RWPE2 (cell line): ENCODE data around the gene CEP55.

Experiments used
- ATAC-seq: fragments of 200-7000 bp; cut with Tn5 transposase; 3 replicates; pipeline ENCODE4 v1.9.1; 2021; ENCODE audit warnings: low read depth
- DNase-seq: peaks from one replicate; pipeline ENCODE4 v3.0.0-alpha.2; 2020; ENCODE audit warnings: low spot score
- H3K27ac ChIP-seq: fragments of 450-650 bp; 2 replicates; pipeline ENCODE4 v1.5.1; 2017; ENCODE audit warnings: mild to moderate bottlenecking; ENCODE audit not compliant: poor library complexity, severe bottlenecking
- H3K27me3 ChIP-seq: fragments of 250-450 bp; sonication (Bioruptor Pico); 2 replicates; pipeline ENCODE4 v1.5.1; 2021; ENCODE audit warnings: mild to moderate bottlenecking, moderate library complexity; ENCODE audit not compliant: insufficient read depth, poor library complexity, severe bottlenecking
- H3K36me3 ChIP-seq: fragments of 250-450 bp; sonication (Bioruptor Pico); 2 replicates; pipeline ENCODE4 v1.5.1; 2020; ENCODE audit warnings: low read depth, mild to moderate bottlenecking, moderate library complexity
- H3K4me1 ChIP-seq: fragments of 250-450 bp; sonication (Bioruptor Pico); 2 replicates; pipeline ENCODE4 v1.5.1; 2021; ENCODE audit warnings: mild to moderate bottlenecking, moderate library complexity; ENCODE audit not compliant: insufficient read depth, poor library complexity, severe bottlenecking
- H3K4me3 ChIP-seq: fragments of 250-450 bp; sonication (Bioruptor Pico); 2 replicates; pipeline ENCODE4 v1.5.1; 2021; ENCODE audit warnings: mild to moderate bottlenecking, moderate library complexity; ENCODE audit not compliant: severe bottlenecking
- H3K9me3 ChIP-seq: fragments of 250-450 bp; sonication (Bioruptor Pico); 2 replicates; pipeline ENCODE4 v1.5.1; 2021; ENCODE audit warnings: mild to moderate bottlenecking, moderate library complexity; ENCODE audit not compliant: severe bottlenecking
- TF ChIP-seq, protein P1 (sequence below): fragments of 450-650 bp; IDR thresholded peaks from one replicate; pipeline ENCODE4 v1.5.1; 2017; ENCODE audit warnings: mild to moderate bottlenecking, moderate library complexity; ENCODE audit not compliant: poor library complexity, severe bottlenecking

The CEP55 gene

DNA sequence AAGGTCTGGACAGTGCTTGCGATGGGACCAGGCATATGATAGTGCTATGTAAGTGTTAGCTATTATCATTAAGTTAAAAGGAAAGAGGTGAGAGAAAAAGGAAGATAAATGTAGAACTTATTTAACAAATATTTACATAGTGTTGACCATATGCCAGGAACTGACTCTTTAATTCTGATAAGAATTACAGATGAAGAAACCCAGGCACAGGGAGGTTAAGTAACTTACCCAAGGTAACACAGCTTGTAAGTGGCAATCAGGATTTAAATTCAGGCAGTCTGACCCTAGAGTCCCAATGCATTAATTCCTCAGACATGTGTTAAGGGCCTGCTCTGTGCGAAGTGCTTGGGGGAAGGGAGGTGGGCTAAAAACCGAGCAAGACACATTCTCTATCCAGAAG, 81.2 kb downstream of the CEP55 start:
- peaks cover 4% of the 10 kb centered on the region for H3K4me1 ChIP-seq
- no peaks in the 10 kb centered on the region for H3K27me3 ChIP-seq
- DNase-seq (no peak), ATAC-seq (no peak)
- no peak overlapping the region for H3K27ac ChIP-seq
- no peak overlapping the region for H3K4me3 ChIP-seq
- H3K9me3 ChIP-seq, result no peaks in the 10 kb centered on the region
- TF ChIP-seq, protein P1, sequence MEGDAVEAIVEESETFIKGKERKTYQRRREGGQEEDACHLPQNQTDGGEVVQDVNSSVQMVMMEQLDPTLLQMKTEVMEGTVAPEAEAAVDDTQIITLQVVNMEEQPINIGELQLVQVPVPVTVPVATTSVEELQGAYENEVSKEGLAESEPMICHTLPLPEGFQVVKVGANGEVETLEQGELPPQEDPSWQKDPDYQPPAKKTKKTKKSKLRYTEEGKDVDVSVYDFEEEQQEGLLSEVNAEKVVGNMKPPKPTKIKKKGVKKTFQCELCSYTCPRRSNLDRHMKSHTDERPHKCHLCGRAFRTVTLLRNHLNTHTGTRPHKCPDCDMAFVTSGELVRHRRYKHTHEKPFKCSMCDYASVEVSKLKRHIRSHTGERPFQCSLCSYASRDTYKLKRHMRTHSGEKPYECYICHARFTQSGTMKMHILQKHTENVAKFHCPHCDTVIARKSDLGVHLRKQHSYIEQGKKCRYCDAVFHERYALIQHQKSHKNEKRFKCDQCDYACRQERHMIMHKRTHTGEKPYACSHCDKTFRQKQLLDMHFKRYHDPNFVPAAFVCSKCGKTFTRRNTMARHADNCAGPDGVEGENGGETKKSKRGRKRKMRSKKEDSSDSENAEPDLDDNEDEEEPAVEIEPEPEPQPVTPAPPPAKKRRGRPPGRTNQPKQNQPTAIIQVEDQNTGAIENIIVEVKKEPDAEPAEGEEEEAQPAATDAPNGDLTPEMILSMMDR, result no peak
- no peaks in the 10 kb centered on the region for H3K36me3 ChIP-seq
